ENCODE measurements around the gene IFRD2. TPM values are rescaled to one million over a fixed set of nuclear protein-coding genes. Genes with fewer than 3 reads are reported as not detected.

IFRD2 gene
- total RNA-seq, 1 donor from 2014 or later, result 38.2 TPM

DNA sequence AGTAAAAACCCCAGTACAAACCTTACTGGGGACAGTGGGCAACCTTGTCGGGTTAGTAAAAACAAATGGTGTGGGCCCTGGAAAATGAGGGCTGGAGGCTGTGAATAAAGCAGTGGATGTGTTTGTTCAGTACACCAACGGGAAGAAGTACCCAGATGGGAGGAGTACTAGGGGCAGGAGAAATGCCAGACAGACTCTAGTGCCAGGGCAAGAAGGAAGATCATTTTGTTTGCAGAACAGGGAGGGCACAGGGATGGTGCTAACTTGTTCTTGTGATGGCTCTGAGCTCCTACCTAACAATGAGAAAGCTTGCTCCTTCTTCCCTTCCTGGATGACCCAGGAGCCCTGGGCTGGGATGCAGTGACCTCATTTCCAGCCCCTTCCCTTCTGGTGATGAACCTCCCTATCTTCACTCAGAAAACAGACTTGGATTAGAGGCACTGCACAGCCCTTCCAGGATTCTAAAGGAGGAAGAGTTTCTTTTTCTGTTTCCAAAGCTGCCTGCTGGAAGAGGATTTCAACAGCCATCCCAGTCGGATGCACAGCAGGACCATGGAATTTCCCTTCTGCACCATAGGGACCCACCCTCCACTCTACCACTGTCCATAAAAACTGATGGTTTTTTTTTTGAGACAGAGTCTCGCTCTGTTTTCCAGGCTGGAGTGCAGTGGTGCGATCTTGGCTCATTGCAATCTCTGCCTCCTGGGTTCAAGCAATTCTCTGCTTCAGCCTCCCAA lies 42.3 kb upstream of the IFRD2 start:
- peaks cover 16% of the 10 kb centered on the region for H3K27me3 Mint-ChIP-seq (ENCODE audit: unreplicated experiment)
- peak overlapping the region; percentile 76 for H3K4me3 Mint-ChIP-seq (ENCODE audit: unreplicated experiment)
- H3K9me3 Mint-ChIP-seq (ENCODE audit: unreplicated experiment), result peaks cover 17% of the 10 kb centered on the region
- H3K4me1 Mint-ChIP-seq (ENCODE audit: low read depth, unreplicated experiment), result peaks cover 26% of the 10 kb centered on the region
- peaks cover under 1% of the 10 kb centered on the region for H3K36me3 Mint-ChIP-seq (ENCODE audit: unreplicated experiment)
- no peak for DNase-seq
- H3K27ac Mint-ChIP-seq (ENCODE audit: unreplicated experiment), result peak overlapping the region; percentile 82
- TF ChIP-seq, protein P1, sequence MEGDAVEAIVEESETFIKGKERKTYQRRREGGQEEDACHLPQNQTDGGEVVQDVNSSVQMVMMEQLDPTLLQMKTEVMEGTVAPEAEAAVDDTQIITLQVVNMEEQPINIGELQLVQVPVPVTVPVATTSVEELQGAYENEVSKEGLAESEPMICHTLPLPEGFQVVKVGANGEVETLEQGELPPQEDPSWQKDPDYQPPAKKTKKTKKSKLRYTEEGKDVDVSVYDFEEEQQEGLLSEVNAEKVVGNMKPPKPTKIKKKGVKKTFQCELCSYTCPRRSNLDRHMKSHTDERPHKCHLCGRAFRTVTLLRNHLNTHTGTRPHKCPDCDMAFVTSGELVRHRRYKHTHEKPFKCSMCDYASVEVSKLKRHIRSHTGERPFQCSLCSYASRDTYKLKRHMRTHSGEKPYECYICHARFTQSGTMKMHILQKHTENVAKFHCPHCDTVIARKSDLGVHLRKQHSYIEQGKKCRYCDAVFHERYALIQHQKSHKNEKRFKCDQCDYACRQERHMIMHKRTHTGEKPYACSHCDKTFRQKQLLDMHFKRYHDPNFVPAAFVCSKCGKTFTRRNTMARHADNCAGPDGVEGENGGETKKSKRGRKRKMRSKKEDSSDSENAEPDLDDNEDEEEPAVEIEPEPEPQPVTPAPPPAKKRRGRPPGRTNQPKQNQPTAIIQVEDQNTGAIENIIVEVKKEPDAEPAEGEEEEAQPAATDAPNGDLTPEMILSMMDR (IDR thresholded peaks at IDR 0.05; ENCODE audit: partially characterized antibody, unreplicated experiment), result no peak

DNA sequence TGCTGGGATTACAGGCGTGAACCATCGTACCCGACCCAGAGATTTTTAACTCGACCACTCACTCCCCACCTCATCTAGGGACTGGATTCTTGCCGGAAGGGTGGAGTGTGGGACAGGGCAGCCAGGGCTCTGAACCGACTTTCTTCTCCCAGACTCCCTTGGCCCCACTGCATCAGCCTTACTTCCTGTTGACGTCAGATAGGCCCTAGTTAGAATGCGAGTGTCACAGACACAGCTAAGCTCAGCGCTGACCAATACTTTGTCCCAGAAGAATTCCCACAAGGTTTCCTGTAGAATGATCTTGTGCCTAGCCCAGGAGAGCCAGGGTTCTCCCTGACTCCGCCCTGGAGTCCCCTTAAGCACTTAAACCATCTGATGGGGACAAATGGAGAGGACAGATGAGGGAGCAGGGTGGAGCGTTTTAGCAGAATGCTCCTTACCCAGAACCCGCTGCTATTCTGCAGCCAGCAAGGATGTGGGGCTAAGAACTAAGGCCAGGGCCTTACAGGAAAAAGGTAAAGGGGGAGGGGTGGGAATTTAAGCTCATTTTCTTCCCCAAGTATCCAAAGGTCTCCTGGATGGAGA lies 41.6 kb upstream of the IFRD2 start:
- H3K27ac Mint-ChIP-seq (ENCODE audit: unreplicated experiment), result peak overlapping the region; percentile 82

DNA sequence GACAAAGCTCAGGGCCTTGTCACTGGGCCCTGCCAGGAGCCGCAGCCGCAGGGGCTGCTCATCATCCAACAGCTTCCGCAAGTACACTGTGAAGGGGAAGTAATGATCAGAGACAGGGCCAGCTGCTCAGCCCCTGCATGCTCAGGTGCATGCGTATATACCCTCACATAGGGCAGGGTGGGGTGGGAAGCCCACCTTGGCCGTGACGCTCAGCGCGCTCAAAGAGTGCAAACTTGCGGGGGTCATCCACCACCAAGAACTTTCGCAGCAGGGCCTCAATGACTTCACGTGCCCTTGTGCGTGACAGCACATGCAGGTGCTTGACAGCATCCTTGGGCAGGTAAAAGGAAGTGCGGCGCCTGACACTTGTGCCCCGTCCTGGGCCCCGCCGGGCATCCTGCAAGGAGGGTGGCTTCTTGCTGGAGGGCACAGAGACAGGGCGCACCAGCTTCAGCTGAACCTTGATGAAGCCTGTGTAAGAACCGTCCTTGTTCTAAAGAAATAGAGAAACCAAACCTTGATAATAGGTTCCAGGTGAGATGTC lies 39.2 kb upstream of the IFRD2 start:
- TF ChIP-seq, protein P1 (IDR thresholded peaks at IDR 0.05; ENCODE audit: partially characterized antibody, unreplicated experiment), result no peak
- no peak overlapping the region for H3K27ac Mint-ChIP-seq (ENCODE audit: unreplicated experiment)
- DNase-seq, result no peak

More for the DNA sequence above, 41.6 kb upstream of the IFRD2 start:
- no peak for DNase-seq
- peak overlapping the region; percentile 76 for H3K4me3 Mint-ChIP-seq (ENCODE audit: unreplicated experiment)
- peaks cover 22% of the 10 kb centered on the region for H3K4me1 Mint-ChIP-seq (ENCODE audit: low read depth, unreplicated experiment)
- H3K27me3 Mint-ChIP-seq (ENCODE audit: unreplicated experiment), result peaks cover 12% of the 10 kb centered on the region
- no peaks in the 10 kb centered on the region for H3K36me3 Mint-ChIP-seq (ENCODE audit: unreplicated experiment)
- peaks cover 15% of the 10 kb centered on the region for H3K9me3 Mint-ChIP-seq (ENCODE audit: unreplicated experiment)
- TF ChIP-seq, protein P1 (IDR thresholded peaks at IDR 0.05; ENCODE audit: partially characterized antibody, unreplicated experiment), result no peak

DNA sequence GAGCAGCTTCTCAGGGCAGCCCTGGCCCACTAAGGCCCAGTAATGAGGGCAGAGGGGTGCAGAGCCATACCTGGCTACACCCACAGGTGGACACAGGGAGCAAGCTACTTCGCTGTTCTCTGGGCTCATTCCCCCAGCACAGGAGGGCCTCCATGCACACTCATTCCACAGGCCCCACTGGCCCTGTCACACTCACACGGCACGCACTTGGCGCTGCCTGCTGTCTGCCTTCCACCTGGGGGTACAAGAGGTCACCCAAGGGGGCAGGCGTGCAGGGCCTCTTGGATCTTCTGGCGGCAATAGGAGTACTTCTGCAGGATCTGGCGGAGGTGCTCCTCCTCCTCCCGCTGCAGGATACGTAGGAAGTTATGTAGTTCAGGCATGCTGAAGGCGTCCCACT lies 38.1 kb upstream of the IFRD2 start:
- no peak overlapping the region for H3K27ac Mint-ChIP-seq (ENCODE audit: unreplicated experiment)
- no peak overlapping the region for H3K4me3 Mint-ChIP-seq (ENCODE audit: unreplicated experiment)
- TF ChIP-seq, protein P1 (IDR thresholded peaks at IDR 0.05; ENCODE audit: partially characterized antibody, unreplicated experiment), result no peak
- no peaks in the 10 kb centered on the region for H3K36me3 Mint-ChIP-seq (ENCODE audit: unreplicated experiment)
- peaks cover 10% of the 10 kb centered on the region for H3K4me1 Mint-ChIP-seq (ENCODE audit: low read depth, unreplicated experiment)
- no peaks in the 10 kb centered on the region for H3K27me3 Mint-ChIP-seq (ENCODE audit: unreplicated experiment)
- no peak for DNase-seq
- peaks cover 3% of the 10 kb centered on the region for H3K9me3 Mint-ChIP-seq (ENCODE audit: unreplicated experiment)

More for the DNA sequence above, 39.2 kb upstream of the IFRD2 start:
- H3K36me3 Mint-ChIP-seq (ENCODE audit: unreplicated experiment), result no peaks in the 10 kb centered on the region
- H3K4me3 Mint-ChIP-seq (ENCODE audit: unreplicated experiment), result no peak overlapping the region
- peaks cover 4% of the 10 kb centered on the region for H3K27me3 Mint-ChIP-seq (ENCODE audit: unreplicated experiment)
- peaks cover 6% of the 10 kb centered on the region for H3K9me3 Mint-ChIP-seq (ENCODE audit: unreplicated experiment)
- H3K4me1 Mint-ChIP-seq (ENCODE audit: low read depth, unreplicated experiment), result peaks cover 16% of the 10 kb centered on the region
